ENCODE results near the gene MMS22L. TPM values are rescaled to one million over a fixed set of nuclear protein-coding genes. Genes with fewer than 3 reads are reported as not detected.

Gene MMS22L
- total RNA-seq, 1 donor from 2014 or later = 3.5 TPM

DNA sequence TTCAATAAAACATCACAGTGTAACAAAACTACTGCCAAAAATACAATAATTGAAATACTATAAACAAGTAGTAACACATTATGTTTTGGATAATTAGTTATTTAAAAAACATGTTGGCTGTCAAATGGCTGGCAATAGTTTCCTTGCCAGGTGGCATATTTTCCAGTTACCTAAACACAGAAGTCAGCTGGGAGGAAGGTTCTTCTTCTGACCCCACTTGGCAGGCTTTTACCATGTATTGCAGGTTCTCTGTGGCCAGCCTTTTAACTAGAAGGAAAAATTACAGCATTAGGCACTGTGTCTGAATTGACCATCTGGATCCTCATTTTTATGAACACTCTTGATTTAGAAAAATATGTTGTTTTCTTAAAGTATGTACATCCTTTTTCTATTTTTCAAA is 131.4 kb downstream of the MMS22L start:
- no peak for DNase-seq (ENCODE audit: low spot score)
- intact Hi-C loops (cut with DNase I) = no loop called here

GRCh38 chr6:97150932-97151331 is 132.1 kb downstream of the MMS22L start:
- no peak for DNase-seq (ENCODE audit: low spot score)
- intact Hi-C loops (cut with DNase I) = no loop called here

DNA sequence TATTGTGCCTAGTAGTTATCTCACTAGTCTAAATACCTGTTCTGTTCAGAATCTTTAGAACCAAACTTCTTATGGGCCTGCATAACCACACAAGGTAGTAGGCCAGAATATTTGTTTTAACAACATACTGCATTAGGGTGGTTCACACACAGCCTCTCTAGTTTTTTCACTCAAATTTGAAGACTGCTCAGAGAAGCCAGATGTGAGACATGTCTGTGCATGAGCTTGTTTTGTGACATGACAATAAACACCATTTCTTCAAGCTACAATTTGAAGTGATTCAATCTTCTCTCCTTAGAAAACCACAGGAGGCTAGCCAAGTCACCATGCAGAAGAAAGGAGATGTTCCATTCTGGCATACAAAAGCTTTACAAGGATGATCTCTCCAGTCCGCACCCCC is 135.6 kb downstream of the MMS22L start:
- intact Hi-C loops (cut with DNase I) = no loop called here
- no peak for DNase-seq (ENCODE audit: low spot score)

- intact Hi-C loops (cut with DNase I) = no loop called here
- no peak for DNase-seq (ENCODE audit: low spot score)
Measured at GRCh38 chr6:97145691-97146090, 137.3 kb downstream of the MMS22L start.

- DNase-seq (ENCODE audit: low spot score) = no peak
- intact Hi-C loops (cut with DNase I) = no loop called here
Measured at GRCh38 chr6:97141756-97142155, 141.3 kb downstream of the MMS22L start.

GRCh38 chr6:97138581-97138980 is 144.4 kb downstream of the MMS22L start:
- DNase-seq (ENCODE audit: low spot score) = no peak
- intact Hi-C loops (cut with DNase I) = no loop called here

DNA sequence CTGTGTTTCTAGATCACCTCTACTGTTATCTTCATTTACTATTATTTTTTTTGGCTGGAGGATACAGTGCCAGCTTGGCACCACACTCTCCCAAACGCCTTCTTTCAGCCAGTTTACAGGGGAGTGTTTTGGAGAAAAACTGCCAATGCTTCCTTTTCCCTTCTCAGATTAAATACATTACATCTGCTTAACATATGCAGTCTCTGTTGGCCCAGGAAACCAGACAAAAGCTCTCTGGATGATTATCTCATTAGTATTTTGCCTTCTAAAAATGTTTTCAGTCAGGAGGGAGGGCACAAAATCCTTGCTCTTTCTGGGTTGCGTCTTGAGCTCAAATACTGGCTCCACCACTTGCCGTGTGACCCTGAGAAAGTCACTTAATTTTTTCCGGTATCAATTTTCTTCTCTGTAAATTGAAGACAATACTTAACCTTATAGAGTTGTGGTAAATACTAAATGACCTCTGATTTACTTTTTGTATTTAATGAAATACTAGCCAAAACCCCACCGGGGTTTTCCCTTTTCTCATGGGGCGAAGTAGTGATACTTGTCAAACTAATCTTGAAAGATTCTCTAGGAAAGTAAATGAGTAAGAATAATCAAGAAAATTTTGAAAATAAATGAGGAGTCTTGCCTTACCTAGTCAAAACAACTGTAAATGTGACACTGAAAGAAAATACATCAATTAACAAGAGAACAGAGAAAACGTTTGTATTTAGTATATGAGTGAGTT is 146.2 kb downstream of the MMS22L start:
- intact Hi-C loops (cut with DNase I) = no loop called here
- DNase-seq (ENCODE audit: low spot score) = no peak

DNA sequence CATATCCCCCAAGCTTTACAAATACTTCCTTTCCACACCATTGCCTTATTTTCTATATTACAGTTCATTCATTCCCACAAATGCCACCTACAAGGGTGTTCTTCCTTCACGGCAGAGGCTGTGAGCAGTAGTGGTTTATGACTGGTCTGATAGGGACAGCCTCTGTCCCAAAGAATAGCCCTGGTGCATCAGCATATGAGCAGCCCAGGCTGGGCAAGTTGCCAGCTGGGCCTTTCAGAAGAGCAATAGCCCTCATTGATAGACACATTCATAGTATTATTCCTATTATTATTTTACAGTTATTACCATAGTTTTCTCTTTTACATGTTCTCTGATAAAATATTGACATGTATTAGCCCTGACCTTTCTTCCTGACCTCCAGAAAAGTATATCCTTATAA is 149.9 kb downstream of the MMS22L start:
- intact Hi-C loops (cut with DNase I) = no loop called here
- DNase-seq (ENCODE audit: low spot score) = no peak

GRCh38 chr6:97129106-97129505 is 153.9 kb downstream of the MMS22L start:
- intact Hi-C loops (cut with DNase I) = no loop called here
- DNase-seq (ENCODE audit: low spot score) = no peak

DNA sequence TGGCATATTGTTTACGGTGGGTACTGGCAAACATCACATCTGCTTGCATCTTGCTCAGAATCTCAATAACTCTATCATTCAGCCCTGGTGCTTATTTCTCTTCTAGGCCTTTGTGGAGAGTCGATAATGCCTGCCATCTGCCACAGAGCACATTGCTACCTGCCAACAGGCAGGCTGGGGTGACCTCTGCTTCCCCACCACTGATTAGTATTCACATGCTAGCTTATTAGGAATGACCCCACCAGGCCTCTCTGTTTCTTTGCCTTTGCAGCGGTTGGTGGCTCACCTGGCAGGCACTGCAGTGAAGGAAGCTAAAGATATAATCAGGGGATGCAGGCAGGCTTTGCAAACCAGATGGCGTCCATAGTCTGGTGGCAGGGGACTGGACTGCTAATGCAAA is 154.5 kb downstream of the MMS22L start:
- intact Hi-C loops (cut with DNase I) = no loop called here
- DNase-seq (ENCODE audit: low spot score) = no peak

GRCh38 chr6:97123652-97124051 is 159.4 kb downstream of the MMS22L start:
- DNase-seq (ENCODE audit: low spot score) = no peak

GRCh38 chr6:97123112-97123511 is 159.9 kb downstream of the MMS22L start:
- no peak for DNase-seq (ENCODE audit: low spot score)
- intact Hi-C loops (cut with DNase I) = no loop called here

More at GRCh38 chr6:97123652-97124051, 159.4 kb downstream of the MMS22L start:
- intact Hi-C loops (cut with DNase I) = no loop called here

DNA sequence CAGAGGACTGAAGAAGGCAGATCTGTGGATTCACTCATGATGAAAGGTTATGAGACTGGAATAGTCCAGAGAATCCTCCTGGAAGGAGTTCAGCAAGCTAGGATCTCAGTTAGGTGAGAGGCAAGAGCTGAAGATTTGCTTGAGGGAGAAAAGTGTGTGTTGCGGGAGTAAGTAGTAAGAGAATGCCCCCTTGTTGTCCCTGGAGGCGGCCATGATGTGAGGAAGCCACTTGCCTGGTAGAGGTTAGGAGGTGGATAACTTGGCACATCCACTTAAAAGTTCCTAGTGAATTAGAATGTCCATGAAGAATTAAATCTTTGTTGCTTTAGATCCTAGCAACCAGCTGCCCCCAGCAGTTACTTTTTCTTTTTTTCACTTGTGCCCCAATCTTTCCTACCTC is 162.5 kb downstream of the MMS22L start:
- no peak for DNase-seq (ENCODE audit: low spot score)
- intact Hi-C loops (cut with DNase I) = no loop called here

GRCh38 chr6:97114645-97115044 is 168.4 kb downstream of the MMS22L start:
- intact Hi-C loops (cut with DNase I) = no loop called here
- DNase-seq (ENCODE audit: low spot score) = no peak

DNA sequence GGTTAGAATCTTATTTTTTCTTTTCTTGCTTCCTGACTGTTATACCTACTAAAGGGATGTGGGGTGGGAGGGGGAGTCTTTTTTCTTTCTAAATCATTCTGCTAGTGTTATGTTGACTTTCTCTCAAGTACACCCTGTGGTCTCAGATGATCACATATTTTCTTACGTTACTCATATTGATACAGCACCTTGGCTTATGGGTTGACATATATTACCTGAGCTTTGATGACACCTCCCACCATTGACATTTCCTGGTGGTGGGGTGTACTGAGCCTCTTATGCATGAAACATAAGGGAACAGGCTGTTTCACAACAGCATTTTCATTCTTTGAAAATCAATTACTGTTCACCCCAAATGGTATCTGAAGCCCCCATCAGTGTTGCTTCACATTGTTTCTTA is 169.8 kb downstream of the MMS22L start:
- intact Hi-C loops (cut with DNase I) = no loop called here
- DNase-seq (ENCODE audit: low spot score) = no peak

DNA sequence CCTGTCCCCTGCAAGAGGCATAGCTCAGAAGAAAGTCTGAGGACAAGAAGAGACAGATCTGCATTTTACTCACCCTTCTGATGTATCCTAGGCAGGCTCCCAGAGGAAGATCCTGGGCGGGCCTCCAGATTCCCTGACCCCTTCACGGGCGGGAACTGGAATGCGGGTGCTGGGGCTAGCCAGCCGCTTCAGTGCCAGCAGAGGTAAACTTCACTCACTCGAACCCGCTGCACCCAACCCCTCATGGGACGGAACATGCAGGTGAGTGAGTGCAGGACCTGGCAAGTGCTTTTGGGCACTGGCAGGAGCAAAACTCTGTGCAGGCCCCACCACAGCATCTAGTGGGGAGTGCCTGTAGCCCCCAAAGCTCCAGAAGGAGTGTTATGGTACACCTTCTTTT is 171.8 kb downstream of the MMS22L start:
- DNase-seq (ENCODE audit: low spot score) = no peak
- intact Hi-C loops (cut with DNase I) = no loop called here

- DNase-seq (ENCODE audit: low spot score) = no peak
- intact Hi-C loops (cut with DNase I) = no loop called here
Measured at GRCh38 chr6:97110626-97111025, 172.4 kb downstream of the MMS22L start.

DNA sequence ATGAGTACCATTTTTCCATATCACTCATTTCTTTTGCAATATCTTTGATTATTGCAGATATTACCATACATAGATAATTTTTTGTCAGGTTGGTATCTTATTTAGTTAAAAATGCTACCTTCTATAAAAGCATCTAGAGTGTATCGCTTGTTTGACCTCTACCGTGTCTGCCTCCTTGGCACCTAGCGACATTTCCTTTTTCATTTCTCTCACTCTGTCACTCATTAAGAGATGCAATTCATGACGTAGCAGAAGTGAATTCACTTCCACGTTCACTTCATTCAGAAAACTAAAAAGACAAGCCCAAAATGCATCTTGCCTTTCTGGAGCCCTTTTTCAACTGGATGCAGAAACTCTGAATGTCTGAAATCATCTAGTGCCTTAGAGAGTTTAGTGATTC is 172.9 kb downstream of the MMS22L start:
- intact Hi-C loops (cut with DNase I) = no loop called here
- no peak for DNase-seq (ENCODE audit: low spot score)

- intact Hi-C loops (cut with DNase I) = no loop called here
- DNase-seq (ENCODE audit: low spot score) = no peak
Measured at GRCh38 chr6:97109444-97109843, 173.6 kb downstream of the MMS22L start.

DNA sequence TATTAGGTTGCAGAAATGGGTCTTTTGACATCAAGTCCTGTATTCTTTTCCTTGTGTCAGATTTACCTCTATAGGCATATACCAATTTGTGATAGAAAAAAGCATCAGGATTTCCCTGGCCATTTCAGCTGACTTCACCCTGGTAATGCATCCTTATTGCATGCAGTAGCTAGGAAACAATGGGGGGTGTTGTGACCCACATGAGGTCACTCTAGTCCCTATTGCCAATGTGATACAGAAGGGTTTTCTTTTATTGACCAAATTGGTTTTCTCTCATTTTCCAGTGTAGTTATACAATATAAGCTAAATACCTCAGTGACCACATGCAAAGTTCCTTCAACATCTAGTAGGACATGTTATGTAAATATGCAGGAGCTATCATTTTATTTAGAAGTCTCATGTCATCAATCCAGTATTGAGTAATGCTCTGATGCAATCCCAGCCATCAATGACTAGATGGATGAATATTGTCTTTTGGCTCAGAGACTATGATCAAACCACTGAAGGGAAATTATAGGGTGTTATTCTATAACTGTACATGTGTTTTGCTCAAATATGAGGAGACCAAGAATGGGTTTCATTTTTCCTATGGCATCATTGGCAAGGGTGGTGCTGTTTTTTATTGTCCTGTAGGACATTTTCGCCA is 180.7 kb downstream of the MMS22L start:
- intact Hi-C loops (cut with DNase I) = no loop called here
- no peak for DNase-seq (ENCODE audit: low spot score)

- intact Hi-C loops (cut with DNase I) = no loop called here
- no peak for DNase-seq (ENCODE audit: low spot score)
Measured at GRCh38 chr6:97100696-97101095, 182.3 kb downstream of the MMS22L start.

Measured in cardiac septum (tissue), 1 donor.